Loucy (cell line): Measurements from ENCODE around the gene PARVB.

Source experiments
- CTCF ChIP-seq: fragments of 200-600 bp; sonication (generic); conservative IDR thresholded peaks from 2 replicates; pipeline ENCODE4 v1.5.1; 2014; ENCODE audit warnings: mild to moderate bottlenecking, antibody characterized with exemption, low read length
- EZH2phosphoT487 ChIP-seq: fragments of 200-600 bp; IDR thresholded peaks from 2 replicates; pipeline ENCODE4 v1.6.1; 2018; ENCODE audit warnings: antibody characterized with exemption, mild to moderate bottlenecking, moderate library complexity, borderline replicate concordance

GRCh38 chr22:44046485-44047141 is 22.5 kb downstream of the PARVB start:
- TF ChIP-seq CTCF: no peak
- TF ChIP-seq EZH2phosphoT487: no peak
